GM23338 (cell line): ENCODE measurements around the gene HMGXB3. TPM values are rescaled to one million over a fixed set of nuclear protein-coding genes. Genes with fewer than 3 reads are reported as not detected.

ENCODE experiments used
- ATAC-seq: fragments of 200-7000 bp; cut with Tn5 transposase; 3 replicates; pipeline ENCODE4 v1.9.1; 2020
- DNase-seq: peaks from one replicate; pipeline ENCODE4 v3.0.0-alpha.2; 2015; ENCODE audit warnings: low spot score
- H2AFZ ChIP-seq: fragments of 200-600 bp; sonication (generic); 2 replicates; pipeline ENCODE4 v1.8.0; 2016; ENCODE audit warnings: antibody characterized with exemption, mild to moderate bottlenecking, moderate library complexity
- H3F3A ChIP-seq: fragments of 200-600 bp; sonication (generic); replicated peaks from 2 replicates; pipeline ENCODE4 v1.8.0; 2017; ENCODE audit warnings: antibody characterized with exemption, mixed run types, low read depth
- H3K27ac ChIP-seq: fragments of 200-600 bp; sonication (generic); 2 replicates; pipeline ENCODE4 v1.6.1; 2016; ENCODE audit warnings: low read depth
- H3K27me3 ChIP-seq: fragments of 200-600 bp; sonication (generic); 2 replicates; pipeline ENCODE4 v1.8.0; 2016; ENCODE audit warnings: mild to moderate bottlenecking, mixed run types, moderate library complexity; ENCODE audit not compliant: insufficient read depth
- H3K36me3 ChIP-seq: fragments of 200-600 bp; sonication (generic); 2 replicates; pipeline ENCODE4 v1.8.0; 2016; ENCODE audit warnings: mild to moderate bottlenecking; ENCODE audit not compliant: insufficient read depth
- H3K4me1 ChIP-seq: fragments of 200-600 bp; sonication (generic); 2 replicates; pipeline ENCODE4 v1.8.0; 2016; ENCODE audit warnings: mild to moderate bottlenecking, moderate library complexity; ENCODE audit not compliant: insufficient read depth
- H3K4me2 ChIP-seq: fragments of 200-600 bp; sonication (generic); 2 replicates; pipeline ENCODE4 v1.7.1; 2017; ENCODE audit warnings: mixed run types
- H3K4me3 ChIP-seq: fragments of 200-600 bp; sonication (generic); 2 replicates; pipeline ENCODE4 v1.6.1; 2016; ENCODE audit warnings: mixed run types
- H3K79me2 ChIP-seq: fragments of 200-600 bp; sonication (generic); replicated peaks from 2 replicates; pipeline ENCODE4 v1.8.0; 2017; ENCODE audit warnings: mild to moderate bottlenecking; ENCODE audit not compliant: insufficient read depth
- H3K9me2 ChIP-seq: fragments of 200-600 bp; sonication (generic); 2 replicates; pipeline ENCODE4 v1.8.0; 2017; ENCODE audit not compliant: insufficient read depth
- H4K20me1 ChIP-seq: fragments of 200-600 bp; sonication (generic); replicated peaks from 2 replicates; pipeline ENCODE4 v1.8.0; 2017; ENCODE audit warnings: mild to moderate bottlenecking; ENCODE audit not compliant: insufficient read depth
- H3K27ac Mint-ChIP-seq: 2 replicates; pipeline ENCODE4 v1.8.0; 2020; ENCODE audit warnings: inconsistent platforms, mild to moderate bottlenecking, moderate library complexity, mixed read lengths
- H3K27me3 Mint-ChIP-seq: 3 replicates; pipeline ENCODE4 v1.8.0; 2022; ENCODE audit warnings: low read depth, mild to moderate bottlenecking, moderate library complexity, mixed read lengths, inconsistent platforms; ENCODE audit not compliant: insufficient read depth, poor library complexity
- H3K36me3 Mint-ChIP-seq: 3 replicates; pipeline ENCODE4 v1.8.0; 2021; ENCODE audit warnings: low read depth, mild to moderate bottlenecking, inconsistent platforms, moderate library complexity, mixed read lengths
- H3K4me1 Mint-ChIP-seq: 3 replicates; pipeline ENCODE4 v1.8.0; 2020; ENCODE audit warnings: mild to moderate bottlenecking, inconsistent platforms, mixed read lengths
- H3K4me3 Mint-ChIP-seq: 3 replicates; pipeline ENCODE4 v1.8.0; 2021; ENCODE audit warnings: moderate library complexity, mild to moderate bottlenecking, inconsistent platforms, mixed read lengths
- H3K9me3 Mint-ChIP-seq: 3 replicates; pipeline ENCODE4 v1.8.0; 2020; ENCODE audit warnings: moderate library complexity, mild to moderate bottlenecking, inconsistent platforms, mixed read lengths
- CREB1 ChIP-seq: fragments of 250-450 bp; sonication (Bioruptor Pico); IDR thresholded peaks from 2 replicates; pipeline ENCODE4 v1.5.0; 2020; ENCODE audit warnings: low read depth, mild to moderate bottlenecking, moderate library complexity
- CTCF ChIP-seq, 2 experiments: fragments of 200-600 bp in 1 of 2; sonication (generic) in 1 of 2; conservative IDR thresholded peaks; 2 replicates each; pipeline versions ENCODE4 v1.5.1 to v1.6.1; 2016 to 2017; ENCODE audit warnings: antibody characterized with exemption in 2 of 2, low read depth in 2 of 2, mild to moderate bottlenecking in 2 of 2, moderate library complexity in 1 of 2
- ETS1 ChIP-seq: IDR thresholded peaks from 2 replicates; pipeline ENCODE4 v1.6.1; 2016; ENCODE audit warnings: antibody characterized with exemption
- EZH2 ChIP-seq: fragments of 200-600 bp; sonication (generic); IDR thresholded peaks from one replicate; pipeline ENCODE4 v1.8.0; 2017; ENCODE audit warnings: antibody characterized with exemption, mild to moderate bottlenecking, low read depth; ENCODE audit not compliant: unreplicated experiment
- JUNB ChIP-seq: IDR thresholded peaks from one replicate; pipeline ENCODE4 v1.6.1; 2016; ENCODE audit warnings: antibody characterized with exemption; ENCODE audit not compliant: unreplicated experiment
- POLR2AphosphoS5 ChIP-seq: IDR thresholded peaks from 2 replicates; pipeline ENCODE4 v1.6.1; 2016; ENCODE audit warnings: antibody characterized with exemption, low read depth
- ZNF331 ChIP-seq: fragments of 250-450 bp; sonication (Bioruptor Pico); IDR thresholded peaks from 2 replicates; pipeline ENCODE4 v1.5.0; 2020; ENCODE audit warnings: low read depth, mild to moderate bottlenecking, moderate library complexity
- long read RNA-seq: library from polyadenylated mRNA; unstranded; transcript quantifications from one replicate; pipeline ENCODE4 v2.0.0, GENCODE V29; 2020; ENCODE audit not compliant: unreplicated experiment
- polyA plus RNA-seq: library from polyadenylated mRNA; unstranded; fragments of >200 nt; fragmentation: Nextera tagmentation; extraction: Ambion mirVana; gene quantifications from 2 replicates; pipeline ENCODE4 v1.2.1, GENCODE V29; 2016
- total RNA-seq: library from RNA; depleted of rRNA; stranded (reverse); fragments of >200 nt; shearing (Covaris generic); gene quantifications from 2 replicates; pipeline ENCODE4 v1.2.3, GENCODE V29; 2014; rRNA removed

Gene HMGXB3
- total RNA-seq (27.0 and 37.9 TPM in 2 replicates), polyA plus RNA-seq (9.4 and 10.6 TPM in 2 replicates)
- long read RNA-seq, partial matches to known transcripts, result 12 of 13 reads
- long read RNA-seq, other reads (novel, unspliced or antisense), result 1 of 13 reads

- Histone ChIP-seq H3K4me2 (peak within 1 kb of the TSS; percentile 86), H3K4me3 (peak within 1 kb of the TSS; percentile 96), H3K4me1 (peaks cover 6% of the 10 kb centered on the region; the same call in 1 of the 2 replicates), H3K36me3 (peaks cover 8% of the 10 kb centered on the region; the same call in 1 of the 2 replicates), H3F3A (peaks cover 12% of the 10 kb centered on the region; the same call in 1 of the 2 replicates), H3K9me2 (no peaks in the 10 kb centered on the region), H4K20me1 (peaks cover 24% of the 10 kb centered on the region), H2AFZ (peak within 1 kb of the TSS; percentile 97), H3K79me2 (peaks cover 43% of the 10 kb centered on the region), H3K27ac (peak within 1 kb of the TSS; percentile 97), H3K27me3 (no peaks in the 10 kb centered on the region)
- Mint-ChIP-seq H3K4me3 (peak within 1 kb of the TSS; percentile 91), H3K36me3 (peaks cover 6% of the 10 kb centered on the region), H3K4me1 (peaks cover 20% of the 10 kb centered on the region), H3K9me3 (no peaks in the 10 kb centered on the region), H3K27me3 (peaks cover 5% of the 10 kb centered on the region), H3K27ac (peak within 1 kb of the TSS; percentile 95)
- DNase-seq (peak; percentile 97), ATAC-seq (peak; percentile 97)
- TF ChIP-seq ETS1, result peak; percentile 92
- peak; percentile 73 for TF ChIP-seq POLR2AphosphoS5
- TF ChIP-seq JUNB, result no peak
- TF ChIP-seq CREB1 (CRISPR knock-in tag), result peak; percentile 89
- no peak for TF ChIP-seq ZNF331 (CRISPR knock-in tag)
Measured at GRCh38 chr5:150000256-150000989, at the start of gene HMGXB3, which contains the start of gene TIGD6. Gene HMGXB3, plus strand, starts transcription at chr5:150000739. Its CDS starts 4,114 bp downstream, at chr5:150004853. Gene TIGD6, minus strand, starts transcription at chr5:150000654. Its CDS starts 4,306 bp downstream, at chr5:149996348.

- Histone ChIP-seq H3K79me2 (no peaks in the 10 kb centered on the region), H3K27me3 (no peaks in the 10 kb centered on the region), H3K4me1 (no peaks in the 10 kb centered on the region), H3K9me2 (no peaks in the 10 kb centered on the region), H3K27ac (no peak overlapping the region), H2AFZ (peak overlapping the region; percentile 88; the same call in 1 of the 2 replicates), H4K20me1 (no peaks in the 10 kb centered on the region), H3K4me3 (no peak overlapping the region), H3F3A (no peaks in the 10 kb centered on the region), H3K4me2 (no peak overlapping the region), H3K36me3 (no peaks in the 10 kb centered on the region)
- TF ChIP-seq CTCF (conservative IDR thresholded peaks at IDR 0.05; ENCODE audit: low read depth in 2 of 2), result peak; percentile 33 to 54; a peak in 3 of 4 replicates
- no peak for TF ChIP-seq EZH2
- H3K4me3 Mint-ChIP-seq, result no peak overlapping the region
- ATAC-seq (peak; percentile 88), DNase-seq (peak; percentile 48)
- H3K27ac Mint-ChIP-seq, result no peak overlapping the region
- no peaks in the 10 kb centered on the region for H3K4me1 Mint-ChIP-seq
- no peaks in the 10 kb centered on the region for H3K36me3 Mint-ChIP-seq
- no peaks in the 10 kb centered on the region for H3K9me3 Mint-ChIP-seq
- peaks cover 2% of the 10 kb centered on the region for H3K27me3 Mint-ChIP-seq
Measured at GRCh38 chr5:149951138-149951749, 49.3 kb upstream of the HMGXB3 start.
